ENCODE data around the gene PDE4B.

The PDE4B gene

DNA sequence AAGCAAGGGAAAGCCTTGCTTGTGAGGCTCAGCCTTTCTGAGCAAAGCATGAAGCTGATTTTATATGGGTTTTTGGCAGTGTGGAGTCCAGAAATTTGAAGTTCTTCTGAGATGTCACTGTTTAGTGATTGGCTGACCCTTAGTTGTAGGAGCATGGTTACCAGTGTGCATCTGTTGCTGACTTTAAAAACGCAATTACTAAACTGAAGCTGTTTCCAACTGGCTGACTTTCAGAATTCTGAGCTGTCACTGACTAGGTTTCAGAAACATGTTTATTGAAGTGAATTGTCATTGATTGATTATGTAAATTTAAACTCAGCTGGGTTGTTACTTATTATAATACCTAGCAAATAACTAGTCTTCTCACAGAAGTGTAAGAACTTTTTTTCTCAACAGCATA, 89.4 kb downstream of the PDE4B start:
- DNase-seq (ENCODE audit: low spot score) = no peak

DNA sequence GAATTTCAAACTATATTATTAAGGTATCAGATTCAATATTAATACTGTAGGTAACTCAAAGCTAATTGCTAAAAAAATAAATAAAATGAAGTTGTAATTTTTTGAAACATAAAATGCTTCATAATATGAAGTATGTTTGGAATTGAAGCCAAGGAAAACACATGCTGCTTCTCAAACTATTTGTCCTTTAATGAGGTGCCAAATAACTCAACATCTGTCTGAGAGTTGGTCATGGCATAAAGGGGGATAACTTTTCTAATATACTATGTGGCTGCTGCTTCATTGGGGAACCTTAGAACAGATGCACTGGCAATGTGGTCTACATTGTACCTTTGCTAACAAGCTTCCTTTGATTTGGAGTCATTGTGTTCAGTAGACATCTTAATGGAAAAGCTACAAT, 96.7 kb downstream of the PDE4B start:
- DNase-seq (ENCODE audit: low spot score) = no peak

DNA sequence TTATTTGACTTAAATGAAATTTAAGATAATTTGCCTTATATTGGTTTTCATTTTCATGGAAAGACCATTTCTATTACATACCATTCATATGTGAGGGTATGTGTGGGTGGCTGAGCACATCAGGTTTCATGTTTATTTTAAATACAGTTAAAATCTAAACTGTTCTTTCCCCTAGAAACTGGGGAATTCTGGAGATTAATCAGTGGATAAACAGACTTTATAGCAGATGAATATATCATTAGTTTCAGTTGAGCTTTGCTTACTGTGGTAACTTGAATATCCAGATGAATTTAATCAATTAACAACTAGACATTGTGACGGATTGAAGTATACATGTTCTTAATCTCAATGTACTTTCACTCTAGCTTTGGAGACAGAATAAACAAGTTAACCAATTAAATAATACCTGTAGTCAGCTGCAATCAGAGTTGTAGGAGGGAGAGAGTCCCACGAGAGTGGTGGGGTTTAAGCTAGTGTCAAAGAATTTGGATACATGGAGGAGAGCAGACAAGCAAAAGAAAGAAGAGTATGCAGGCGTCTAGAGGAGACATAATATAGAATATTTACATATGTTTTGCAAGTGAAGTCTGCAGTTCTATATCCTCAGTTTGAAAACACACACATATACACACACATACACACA, 97.6 kb downstream of the PDE4B start:
- no peak for DNase-seq (ENCODE audit: low spot score)

DNA sequence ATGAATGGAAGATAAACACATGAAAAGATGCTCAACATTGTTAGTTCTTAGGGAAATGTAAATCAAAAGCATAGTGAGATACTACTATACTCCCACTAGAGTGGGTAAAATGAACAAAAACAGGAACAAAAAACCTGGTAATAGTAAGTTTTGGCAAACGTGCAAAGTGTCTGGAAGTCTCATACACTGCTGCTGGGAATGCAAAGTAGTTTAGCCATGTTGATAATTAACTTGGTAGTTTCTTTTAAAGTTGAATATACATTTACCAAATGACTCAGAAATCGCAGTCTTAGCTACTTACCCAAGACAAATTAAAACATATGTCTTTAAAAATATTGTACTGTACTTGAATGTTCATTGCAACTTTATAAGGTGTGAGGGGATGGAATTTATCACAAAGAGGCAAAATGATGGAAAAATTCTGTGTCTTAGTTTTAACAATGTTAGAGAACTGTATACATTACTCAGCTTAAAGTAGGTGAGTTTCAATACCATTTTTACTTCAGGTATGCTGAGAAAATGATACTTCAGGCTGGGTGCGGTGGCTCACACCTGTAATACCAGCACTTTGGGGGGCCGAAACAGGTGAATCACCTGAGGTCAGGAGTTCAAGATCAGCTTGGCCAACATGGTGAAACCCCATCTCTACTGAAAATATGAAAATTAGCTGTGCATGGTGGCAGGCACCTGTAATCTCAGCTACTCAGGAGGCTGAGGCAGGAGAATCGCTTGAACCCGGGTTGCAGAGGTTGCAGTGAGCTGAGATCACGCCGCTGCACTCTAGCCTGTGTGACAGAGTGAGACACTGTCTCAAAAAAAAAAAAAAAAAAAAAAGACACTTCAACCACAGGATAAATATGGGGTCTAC, 102.3 kb downstream of the PDE4B start:
- DNase-seq (ENCODE audit: low spot score) = no peak

DNA sequence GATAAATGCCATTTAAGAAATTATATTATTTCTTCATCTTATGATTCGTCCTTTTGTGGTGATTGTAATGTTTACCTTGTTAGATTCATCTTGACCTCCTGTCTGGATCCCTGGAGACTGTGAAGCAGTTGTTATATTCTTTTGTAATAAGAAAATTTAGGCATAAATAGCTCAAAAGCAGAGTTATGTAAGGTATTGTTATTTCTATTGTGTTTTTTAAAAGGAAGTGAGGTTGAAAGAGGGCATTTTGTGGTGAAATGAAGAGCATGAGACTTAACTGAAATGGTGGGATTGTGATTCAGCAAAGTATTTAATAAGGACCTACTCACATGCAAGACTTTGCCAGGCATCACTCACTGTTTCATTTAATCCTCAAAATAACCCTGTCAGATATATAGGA, 104.0 kb downstream of the PDE4B start:
- no peak for DNase-seq (ENCODE audit: low spot score)

DNA sequence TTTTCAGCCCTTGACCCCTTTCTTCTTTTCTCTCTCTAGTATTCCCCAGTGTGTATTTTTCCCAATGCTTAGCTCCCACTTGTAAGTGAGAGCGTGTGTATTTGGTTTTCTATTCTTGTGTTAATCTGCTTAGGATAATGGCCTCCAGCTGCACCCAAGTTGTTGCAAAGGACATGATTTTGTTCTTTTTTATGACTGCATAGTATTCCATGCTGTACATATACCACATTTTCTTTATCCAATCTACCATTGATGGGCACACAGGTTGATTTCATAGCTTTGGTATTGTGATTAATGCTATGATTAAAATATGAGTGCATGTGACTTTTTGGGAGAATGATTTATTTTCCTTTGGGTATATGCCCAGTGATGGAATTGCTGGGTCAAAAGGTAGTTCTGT, 104.8 kb downstream of the PDE4B start:
- DNase-seq (ENCODE audit: low spot score) = no peak

DNA sequence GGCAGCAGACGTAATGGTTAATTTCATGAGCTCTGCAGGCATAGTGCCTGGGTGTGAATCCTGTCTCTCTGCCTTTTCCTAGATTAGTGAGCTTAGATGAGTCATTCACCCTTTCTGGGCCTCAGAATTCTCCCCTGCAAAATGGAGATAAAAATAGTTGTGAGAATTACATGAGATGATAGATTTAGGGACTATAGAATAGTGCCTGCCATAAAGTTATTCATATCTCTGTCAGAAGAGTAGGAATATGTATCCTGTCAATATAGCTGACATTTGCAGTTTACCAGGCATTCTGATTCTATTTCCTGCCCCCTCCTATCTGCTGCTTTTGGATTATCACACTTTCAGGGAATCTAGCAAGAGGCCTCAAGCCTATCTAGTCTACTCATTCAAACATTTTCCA, 112.0 kb downstream of the PDE4B start:
- peak; percentile 24 for DNase-seq (ENCODE audit: low spot score)

DNA sequence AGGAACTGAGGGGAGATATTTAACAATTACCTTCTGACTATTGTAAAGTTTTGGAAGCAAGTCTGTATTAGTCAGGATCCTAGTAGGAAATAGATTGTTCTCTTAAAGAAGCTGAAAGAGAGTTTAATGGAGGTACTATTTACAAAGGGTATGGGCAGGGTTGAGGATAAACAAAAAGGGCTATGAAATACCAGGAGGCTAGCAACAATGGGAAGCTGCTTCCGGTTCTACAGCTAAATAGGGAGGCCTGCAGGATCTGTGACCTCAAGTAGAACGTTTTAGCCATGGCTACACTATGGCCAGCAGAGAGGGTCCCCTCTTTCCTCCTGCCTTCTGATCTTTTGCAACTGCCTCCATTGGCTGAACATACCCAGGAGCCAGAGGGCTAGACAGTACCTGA, 117.7 kb downstream of the PDE4B start:
- no peak for DNase-seq (ENCODE audit: low spot score)

DNA sequence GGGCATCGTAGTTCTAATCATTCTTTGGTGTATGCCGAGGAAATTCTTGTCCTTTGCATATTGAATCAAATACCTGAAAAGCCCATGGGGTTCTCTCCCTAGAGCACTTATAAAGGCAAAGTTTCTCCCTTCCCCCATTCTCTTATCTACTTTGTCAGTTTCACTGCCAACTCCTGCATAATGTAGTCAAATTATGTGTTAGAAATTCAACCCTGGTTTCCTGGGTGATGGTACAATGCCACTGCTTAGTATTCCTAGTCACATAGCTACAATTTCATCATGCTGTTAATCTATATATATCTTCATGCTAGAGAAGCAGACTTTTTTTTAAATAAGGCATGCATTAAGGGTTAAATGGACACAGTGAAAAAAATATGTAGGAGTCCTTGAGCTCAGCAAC, 119.0 kb downstream of the PDE4B start:
- no peak for DNase-seq (ENCODE audit: low spot score)

DNA sequence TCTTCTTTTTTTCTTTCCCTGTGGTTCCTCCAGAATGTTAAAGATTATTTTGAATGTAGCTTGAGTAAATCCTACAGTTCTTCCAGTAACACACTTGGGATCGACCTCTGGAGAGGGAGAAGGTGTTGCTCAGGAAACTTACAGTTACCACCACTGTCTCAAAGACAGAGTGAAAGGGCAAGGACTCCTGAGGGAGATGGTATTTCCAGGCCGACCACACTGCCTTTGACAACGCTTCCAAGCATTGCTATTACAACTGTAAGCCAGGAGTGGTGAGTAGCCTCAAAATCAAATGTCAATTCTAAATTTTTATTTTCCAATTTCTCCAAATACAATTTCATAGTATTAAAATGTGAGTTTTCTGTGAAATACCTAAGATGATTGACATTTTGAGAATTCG, 125.9 kb downstream of the PDE4B start:
- no peak for DNase-seq (ENCODE audit: low spot score)

DNA sequence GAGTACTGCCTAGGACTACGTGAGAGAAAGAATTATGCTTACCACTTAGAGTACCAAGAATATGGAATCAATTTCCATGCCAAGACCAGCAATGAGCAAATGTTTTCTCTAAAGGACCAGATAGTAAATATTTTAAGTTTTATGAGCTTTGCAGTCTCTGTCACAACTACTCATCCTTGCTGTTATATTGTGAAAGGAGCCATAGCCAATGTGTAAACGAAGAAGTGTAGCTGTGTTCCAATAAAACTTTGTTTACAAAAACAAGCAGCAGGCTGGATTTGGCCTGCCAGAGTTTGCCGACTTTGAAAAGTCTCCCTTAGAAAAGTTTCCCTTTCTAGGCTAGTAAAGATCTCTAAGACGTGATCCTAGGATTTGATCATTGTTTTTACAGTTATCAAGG, 128.8 kb downstream of the PDE4B start:
- no peak for DNase-seq (ENCODE audit: low spot score)

DNA sequence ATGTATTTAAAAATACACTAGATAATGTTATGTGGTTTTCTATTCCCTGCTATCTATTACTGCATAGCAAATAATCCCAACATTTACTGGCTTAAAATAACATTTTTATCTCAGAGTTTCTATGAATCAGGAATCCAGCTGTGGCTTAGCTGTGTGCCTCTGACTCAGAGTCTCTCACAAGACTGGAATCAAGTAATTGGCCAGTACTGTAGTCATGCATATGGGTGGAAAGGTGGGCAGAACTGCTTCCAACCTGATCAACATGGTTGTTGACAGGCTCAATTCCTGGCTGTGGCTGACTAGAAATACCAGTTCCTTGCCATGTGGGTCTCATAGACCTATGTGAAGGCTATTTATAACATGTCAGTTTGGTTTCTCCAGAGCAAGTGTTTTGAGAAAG, 131.8 kb downstream of the PDE4B start:
- peak; percentile 72 for DNase-seq (ENCODE audit: low spot score)

DNA sequence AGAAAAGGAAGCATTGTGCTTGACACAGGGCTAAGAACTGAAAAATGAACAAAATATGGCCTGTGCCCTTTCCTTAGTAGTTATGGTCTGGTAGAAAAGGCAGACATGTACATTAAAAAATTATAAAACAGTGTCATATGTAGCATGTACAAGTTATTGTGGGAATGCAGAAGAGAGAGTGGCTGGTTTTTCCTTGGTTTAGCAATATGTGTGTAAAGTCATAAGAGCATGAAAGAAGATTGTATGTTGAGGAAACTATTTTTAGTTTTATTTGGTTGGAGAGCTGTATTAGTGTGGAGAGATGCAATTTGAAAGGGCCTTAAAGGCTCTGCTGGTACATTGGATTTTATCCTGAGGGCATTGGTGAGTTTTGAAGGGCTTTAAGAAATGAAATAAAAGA, 145.8 kb downstream of the PDE4B start:
- no peak for DNase-seq (ENCODE audit: low spot score)

DNA sequence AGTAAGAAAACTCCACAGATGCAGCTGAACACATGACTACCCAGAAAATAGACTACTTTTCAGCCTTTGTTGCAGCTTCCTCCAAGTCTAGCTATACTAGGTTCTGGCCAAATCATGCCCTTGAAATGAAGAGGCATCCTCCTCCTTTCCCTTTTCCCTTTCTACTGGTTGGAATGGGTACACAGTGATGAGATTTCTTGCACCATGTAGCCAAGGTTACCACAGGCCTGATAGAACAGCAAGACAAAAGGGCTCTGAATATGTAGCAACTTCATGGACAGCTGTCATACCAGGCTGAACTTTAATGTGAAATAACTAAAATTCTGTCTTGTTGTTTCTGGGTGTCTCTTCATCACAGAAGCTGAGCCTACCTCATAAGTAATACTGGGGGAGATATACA, 146.5 kb downstream of the PDE4B start:
- no peak for DNase-seq (ENCODE audit: low spot score)

DNA sequence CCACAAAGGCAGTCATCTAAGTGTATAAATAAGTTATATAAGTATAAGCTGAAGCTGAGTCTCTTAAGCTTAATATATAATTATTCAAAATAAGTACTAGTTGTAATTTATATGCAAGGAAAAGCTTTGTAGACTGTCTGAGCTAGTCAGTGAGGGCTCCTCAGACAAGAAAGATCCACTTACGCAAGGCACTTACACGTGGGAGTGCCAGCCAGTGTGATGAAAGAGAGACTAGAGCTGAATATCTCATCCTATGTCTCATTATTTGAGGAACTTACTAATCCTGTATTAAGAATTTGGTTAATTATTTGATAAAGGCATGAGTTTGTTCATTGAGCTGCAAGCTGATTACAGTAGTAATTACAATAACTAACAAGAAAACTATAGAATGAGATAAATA, 146.9 kb downstream of the PDE4B start:
- no peak for DNase-seq (ENCODE audit: low spot score)

DNA sequence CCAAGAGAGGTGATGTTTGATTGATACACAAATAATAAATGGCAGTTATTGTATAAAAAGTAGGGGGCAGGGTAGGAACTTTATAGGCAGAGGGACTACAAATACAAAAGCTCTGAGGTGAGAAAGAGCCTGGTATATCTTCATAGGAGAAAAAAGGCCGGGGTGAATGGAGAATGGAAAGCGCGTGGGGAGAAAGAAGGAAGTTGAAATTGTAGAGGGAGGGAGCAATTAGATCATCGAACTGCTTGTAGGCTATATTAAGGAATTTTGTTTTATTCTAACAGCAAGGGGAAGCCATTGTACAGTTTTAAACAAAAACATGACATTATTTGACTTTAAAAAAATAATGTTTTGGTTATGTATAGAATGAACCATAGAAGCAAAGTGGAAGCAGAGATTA, 147.4 kb downstream of the PDE4B start:
- DNase-seq (ENCODE audit: low spot score) = no peak

DNA sequence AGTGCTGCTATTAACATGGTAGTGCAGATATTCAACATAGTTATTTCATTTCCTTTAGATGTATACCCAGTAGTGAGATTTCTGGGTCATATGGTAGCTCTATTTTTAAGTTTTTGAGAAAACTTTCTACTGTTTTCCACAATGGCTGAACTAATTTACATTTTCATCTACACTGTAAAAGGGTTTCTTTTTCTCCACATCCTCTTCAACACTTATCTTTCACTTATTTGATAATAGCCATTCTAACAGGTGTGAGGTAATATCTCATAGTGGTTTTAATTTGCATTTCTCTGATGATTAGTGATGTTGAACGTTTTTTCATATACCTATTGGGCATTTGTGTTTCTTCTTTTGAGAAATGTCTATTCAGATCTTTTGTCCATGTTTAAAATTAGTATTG, 149.8 kb downstream of the PDE4B start:
- no peak for DNase-seq (ENCODE audit: low spot score)

DNA sequence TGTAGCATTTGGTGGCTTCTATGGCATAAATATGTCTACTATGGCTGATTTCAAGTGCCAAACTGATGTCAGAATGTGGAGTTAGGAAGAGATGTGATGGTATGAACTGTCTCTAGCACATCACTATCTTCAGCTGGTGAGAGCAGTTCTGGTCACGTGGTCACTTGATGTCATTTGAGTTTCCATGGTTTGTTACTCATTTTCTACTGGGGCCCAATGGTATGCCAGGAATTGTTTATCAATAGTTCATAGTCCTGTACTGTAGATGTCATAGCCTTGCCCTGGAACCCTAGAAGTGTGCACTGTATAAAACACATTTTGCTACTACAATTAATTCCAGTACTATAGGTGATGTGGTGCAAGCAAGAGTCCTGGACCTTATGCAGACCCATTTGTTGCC, 153.7 kb downstream of the PDE4B start:
- no peak for DNase-seq (ENCODE audit: low spot score)

DNA sequence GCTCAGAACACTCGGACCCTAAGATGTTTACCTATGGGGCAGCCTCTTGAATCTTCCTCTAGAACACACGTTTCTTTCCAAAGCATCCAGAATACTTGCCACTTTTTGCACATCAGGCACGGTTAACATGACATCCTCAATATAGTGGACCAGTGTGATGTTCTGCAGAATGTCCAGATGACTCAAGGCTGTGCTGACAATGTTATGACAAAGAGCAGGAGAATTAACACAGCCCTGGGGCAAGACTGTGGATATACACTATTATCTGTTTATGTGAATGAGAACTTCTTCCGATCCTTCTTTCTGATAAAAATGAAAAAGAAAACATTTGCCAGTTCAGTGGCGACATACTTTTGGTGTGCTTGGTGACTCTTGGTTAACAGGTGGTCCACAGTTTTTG, 154.3 kb downstream of the PDE4B start:
- peak; percentile 28 for DNase-seq (ENCODE audit: low spot score)

DNA sequence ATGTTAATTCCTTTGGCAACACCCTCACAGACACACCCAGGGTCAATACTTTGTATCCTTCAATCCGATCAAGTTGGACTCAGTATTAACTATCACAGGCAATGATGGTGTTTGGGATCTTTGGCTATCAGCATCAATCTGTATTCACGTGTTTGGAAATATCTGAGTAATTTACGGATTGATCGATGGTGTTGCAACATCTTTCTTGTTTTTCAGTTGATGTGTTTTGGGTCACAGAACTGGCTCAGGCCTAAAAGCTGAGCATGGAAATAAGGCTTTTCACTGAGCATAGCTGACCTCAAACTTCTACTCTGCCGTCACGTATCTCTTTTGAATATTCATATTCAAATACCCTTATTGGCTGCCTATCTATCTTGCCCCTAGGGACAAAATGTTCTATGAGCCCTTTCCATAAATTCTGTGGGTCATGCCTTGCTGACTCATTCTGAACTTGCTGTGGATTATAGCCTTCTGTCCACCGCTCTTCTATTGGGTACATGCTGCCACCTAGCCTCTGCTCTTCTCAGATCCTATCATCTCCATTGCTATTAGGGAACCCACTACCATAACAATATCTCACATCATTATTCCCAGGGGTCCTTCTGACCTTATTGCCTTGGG, 156.0 kb downstream of the PDE4B start:
- DNase-seq (ENCODE audit: low spot score) = peak; percentile 68

DNA sequence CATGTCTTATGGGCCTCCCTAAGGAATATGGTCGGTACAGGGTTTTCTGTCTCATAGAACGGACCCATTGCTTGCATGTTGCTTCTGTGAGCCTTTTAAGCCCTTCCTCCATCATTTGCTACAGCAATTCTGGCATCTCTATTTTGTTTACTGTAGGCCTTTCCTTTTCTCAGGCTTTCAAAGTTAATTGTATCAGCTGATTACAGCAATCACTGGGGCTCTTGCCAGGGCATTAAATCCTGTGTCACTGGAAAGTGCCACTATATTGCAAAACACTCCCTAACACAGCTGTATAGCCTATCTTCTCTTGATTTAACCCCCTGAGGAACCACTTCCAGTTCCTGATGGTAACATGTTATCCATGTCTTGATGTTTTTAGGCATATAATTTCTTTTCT, 156.5 kb downstream of the PDE4B start:
- DNase-seq (ENCODE audit: low spot score) = no peak

DNA sequence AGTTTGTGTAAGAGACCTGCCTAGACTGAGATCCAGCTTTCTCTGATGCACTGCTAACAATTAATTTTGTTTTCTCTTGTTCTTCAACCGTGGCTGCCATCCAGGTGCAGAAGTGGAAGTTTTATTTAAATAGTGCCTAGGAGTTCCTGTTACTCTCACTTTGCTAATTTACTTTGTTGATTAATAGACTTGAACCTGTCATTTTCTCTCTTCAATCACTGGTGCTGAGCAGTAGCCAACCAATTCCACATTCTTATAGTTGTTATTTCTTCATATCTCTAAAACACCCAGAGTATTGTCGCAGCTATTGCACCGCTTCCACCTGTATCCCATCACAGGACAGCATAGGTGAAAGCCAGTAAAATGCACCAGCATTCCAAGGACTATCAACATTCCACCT, 157.2 kb downstream of the PDE4B start:
- DNase-seq (ENCODE audit: low spot score) = no peak

DNA sequence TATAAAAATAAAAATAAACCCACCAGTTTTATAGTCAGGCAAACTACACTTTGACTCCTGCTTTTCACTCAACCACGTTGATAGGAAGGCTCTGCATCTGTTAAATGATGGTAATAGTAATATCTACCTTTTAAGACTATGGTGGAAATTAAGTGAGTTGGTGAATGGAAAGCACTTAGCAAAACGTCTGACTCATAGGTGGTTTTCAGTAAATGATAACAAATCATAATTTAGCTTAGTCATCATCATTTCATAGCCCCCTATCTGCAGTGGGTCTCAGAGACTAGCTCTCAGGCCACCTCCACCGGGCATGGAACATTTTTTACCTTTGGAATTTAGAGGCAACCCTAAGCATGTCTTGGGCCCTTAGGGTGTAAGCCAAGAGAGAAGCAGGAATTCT, 160.0 kb downstream of the PDE4B start:
- DNase-seq (ENCODE audit: low spot score) = no peak
